NCI-H748 treated with DMSO at 0.1 percent for 48 hours (cell line): ENCODE measurements around the gene RGL1.

Experiments
- DNase-seq: peaks from one replicate; lab custom pipeline; 2025; lab: John Stamatoyannopoulos, UW

RGL1 gene

GRCh38 chr1:183821889-183822611, 17.1 kb downstream of the RGL1 start:
- no peak for DNase-seq

GRCh38 chr1:183824291-183824690, 19.4 kb downstream of the RGL1 start:
- no peak for DNase-seq

- DNase-seq, result no peak
Observed at GRCh38 chr1:183827801-183828200, 22.9 kb downstream of the RGL1 start.

GRCh38 chr1:183830389-183830788, 25.5 kb downstream of the RGL1 start:
- DNase-seq, result no peak

- no peak for DNase-seq
Observed at GRCh38 chr1:183831311-183831710, 26.4 kb downstream of the RGL1 start.

- DNase-seq, result no peak
Observed at GRCh38 chr1:183832459-183832858, 27.5 kb downstream of the RGL1 start.

GRCh38 chr1:183834568-183834967, 29.6 kb downstream of the RGL1 start:
- DNase-seq, result no peak

GRCh38 chr1:183836598-183836997, 31.7 kb downstream of the RGL1 start:
- no peak for DNase-seq

GRCh38 chr1:183837062-183837461, 32.1 kb downstream of the RGL1 start:
- DNase-seq, result no peak

- no peak for DNase-seq
Observed at GRCh38 chr1:183838221-183838620, 33.3 kb downstream of the RGL1 start.

- no peak for DNase-seq
Observed at GRCh38 chr1:183840140-183840539, 35.2 kb downstream of the RGL1 start.

GRCh38 chr1:183841550-183841949, 36.6 kb downstream of the RGL1 start:
- DNase-seq, result no peak

GRCh38 chr1:183841950-183842794, 37.3 kb downstream of the RGL1 start:
- no peak for DNase-seq

- no peak for DNase-seq
Observed at GRCh38 chr1:183842795-183843144, 37.9 kb downstream of the RGL1 start.

GRCh38 chr1:183844806-183845205, 39.9 kb downstream of the RGL1 start:
- DNase-seq, result no peak

GRCh38 chr1:183845681-183846080, 40.8 kb downstream of the RGL1 start:
- no peak for DNase-seq

GRCh38 chr1:183847641-183848040, 42.7 kb downstream of the RGL1 start:
- DNase-seq, result no peak

- DNase-seq, result no peak
Observed at GRCh38 chr1:183850852-183851251, 45.9 kb downstream of the RGL1 start.

- DNase-seq, result no peak
Observed at GRCh38 chr1:183859119-183859518, 54.2 kb downstream of the RGL1 start.

GRCh38 chr1:183859831-183860230, 54.9 kb downstream of the RGL1 start:
- DNase-seq, result no peak

GRCh38 chr1:183862967-183863366, 58.0 kb downstream of the RGL1 start:
- no peak for DNase-seq

GRCh38 chr1:183863852-183864251, 58.9 kb downstream of the RGL1 start:
- DNase-seq, result no peak

- DNase-seq, result no peak
Observed at GRCh38 chr1:183864611-183865010, 59.7 kb downstream of the RGL1 start.

- DNase-seq, result no peak
Observed at GRCh38 chr1:183869230-183869629, 64.3 kb downstream of the RGL1 start.
